Gastroesophageal sphincter (tissue), 3 donors: ENCODE results near the gene FAM20A.

Experiments used
- CTCF ChIP-seq, 4 experiments: fragments of 200-600 bp in 2 of 4; fragments of 450-650 bp in 2 of 4; sonication (generic) in 1 of 4; IDR thresholded peaks; one replicate each; pipeline ENCODE4 v1.5.1; 2017 to 2019; ENCODE audit warnings: antibody characterized with exemption in 4 of 4, mild to moderate bottlenecking in 2 of 4, moderate library complexity in 2 of 4
- EP300 ChIP-seq: sonication (generic); formaldehyde crosslinking; IDR thresholded peaks from one replicate; pipeline ENCODE4 v1.6.1; 2017; ENCODE audit warnings: antibody characterized with exemption, mild to moderate bottlenecking
- POLR2AphosphoS5 ChIP-seq: sonication (generic); formaldehyde crosslinking; IDR thresholded peaks from one replicate; pipeline ENCODE4 v1.6.1; 2017; ENCODE audit warnings: antibody characterized with exemption

- no peak for TF ChIP-seq CTCF (IDR thresholded peaks at IDR 0.05)
- no peak for TF ChIP-seq EP300
- no peak for TF ChIP-seq POLR2AphosphoS5
These were observed 86.1 kb downstream of the FAM20A start for GRCh38 chr17:68514831-68515635.
